ENCODE results near the gene PWWP2A. TPM values are rescaled to one million over a fixed set of nuclear protein-coding genes. Genes with fewer than 3 reads are reported as not detected.

Gene PWWP2A
- total and polyA plus RNA-seq, 7 donors: 3.0 to 13.4 (median 7.3) TPM

- intact Hi-C loops (cut with DNase I): no loop called here
- no peak overlapping the region for H3K27ac ChIP-seq
Observed at GRCh38 chr5:160054047-160054446, 65.2 kb downstream of the PWWP2A start.

GRCh38 chr5:160049099-160049498 lies 70.2 kb downstream of the PWWP2A start:
- H3K4me3 ChIP-seq: no peak overlapping the region
- no peak for DNase-seq

More at GRCh38 chr5:160054047-160054446, 65.2 kb downstream of the PWWP2A start:
- no peak for ATAC-seq
- Histone ChIP-seq H3K4me1 (no peaks in the 10 kb centered on the region), H3K9me3 (no peaks in the 10 kb centered on the region), H3K4me3 (no peak overlapping the region), H3K36me3 (ENCODE audit: insufficient read depth in 1 of 2, low read depth in 1 of 2) (peaks cover 16 to 98% of the 10 kb centered on the region in 2 donors), H3K27me3 (ENCODE audit: insufficient read depth in 3 of 3, low read length in 2 of 3) (no peaks in the 10 kb centered on the region)
- TF ChIP-seq CTCF (IDR thresholded peaks at IDR 0.05): no peak
- no peak for DNase-seq
- WGBS, 3 donors: 98 to 100% (median 100%) methylated on average over 1 of the region's 1 CpG

GRCh38 chr5:160048131-160048530 lies 71.1 kb downstream of the PWWP2A start:
- H3K4me1 ChIP-seq: no peaks in the 10 kb centered on the region
- no peaks in the 10 kb centered on the region for H3K27me3 ChIP-seq (ENCODE audit: insufficient read depth in 3 of 3, low read length in 2 of 3)
- peak; percentile 65 to 71 for DNase-seq
- no peak for TF ChIP-seq CTCF (IDR thresholded peaks at IDR 0.05)
- peaks cover 5 to 79% of the 10 kb centered on the region in 2 donors for H3K36me3 ChIP-seq (ENCODE audit: insufficient read depth in 1 of 2, low read depth in 1 of 2)
- no peak overlapping the region for H3K4me3 ChIP-seq
- H3K9me3 ChIP-seq: no peaks in the 10 kb centered on the region
- intact Hi-C loops (cut with DNase I): no loop called here
- 84 to 87% (median 87%) methylated on average over 9 of the region's 9 CpGs for WGBS, 3 donors
- ATAC-seq: peak in 2 of 4 donors; percentile 54 to 56
- no peak overlapping the region for H3K27ac ChIP-seq

More at GRCh38 chr5:160049099-160049498, 70.2 kb downstream of the PWWP2A start:
- Histone ChIP-seq H3K36me3 (ENCODE audit: insufficient read depth in 1 of 2, low read depth in 1 of 2) (peaks cover 9 to 79% of the 10 kb centered on the region in 2 donors), H3K9me3 (no peaks in the 10 kb centered on the region), H3K27ac (no peak overlapping the region), H3K4me1 (no peaks in the 10 kb centered on the region), H3K27me3 (ENCODE audit: insufficient read depth in 3 of 3, low read length in 2 of 3) (no peaks in the 10 kb centered on the region)
- no peak for ATAC-seq
- WGBS, 3 donors: 58 to 81% (median 76%) methylated on average over 3 of the region's 3 CpGs
- intact Hi-C loops (cut with DNase I): no loop called here
- TF ChIP-seq CTCF (IDR thresholded peaks at IDR 0.05): no peak

- intact Hi-C loops (cut with DNase I): no loop called here
- ATAC-seq: no peak
- H3K27ac ChIP-seq: no peak overlapping the region
Observed at GRCh38 chr5:160047423-160047822, 71.8 kb downstream of the PWWP2A start.

More at GRCh38 chr5:160047423-160047822, 71.8 kb downstream of the PWWP2A start:
- 78 to 81% (median 81%) methylated on average over 3 of the region's 3 CpGs for WGBS, 3 donors
- Histone ChIP-seq H3K4me3 (no peak overlapping the region), H3K4me1 (no peaks in the 10 kb centered on the region), H3K27me3 (ENCODE audit: insufficient read depth in 3 of 3, low read length in 2 of 3) (no peaks in the 10 kb centered on the region), H3K36me3 (ENCODE audit: insufficient read depth in 1 of 2, low read depth in 1 of 2) (peaks cover 3 to 76% of the 10 kb centered on the region in 2 donors), H3K9me3 (no peaks in the 10 kb centered on the region)
- no peak for TF ChIP-seq CTCF (IDR thresholded peaks at IDR 0.05)
- DNase-seq: no peak
